Frontal cortex (tissue), 4 donors: ENCODE data around the gene LRRC17. TPM values are rescaled to one million over a fixed set of nuclear protein-coding genes. Genes with fewer than 3 reads are reported as not detected.

ENCODE experiments used
- DNase-seq, 2 donors: peaks; one replicate each; pipeline ENCODE4 v3.0.0; 2012; ENCODE audit warnings: low spot score in 2 of 2
- FAIRE-seq: peaks from 2 replicates; lab custom pipeline; 2012; peaks lifted over from hg19 to GRCh38; lab: Jason Lieb, UNC
- total RNA-seq: library from RNA; depleted of rRNA; stranded (reverse); fragments of >200 nt; gene quantifications from one replicate; pipeline ENCODE4 v1.2.3, GENCODE V29; 2014
- donor health status: control.
- donor health status: control.
- donor health status: control.

LRRC17 gene
- total RNA-seq, 1 donor from 2014 or later: 15.5 TPM

DNA sequence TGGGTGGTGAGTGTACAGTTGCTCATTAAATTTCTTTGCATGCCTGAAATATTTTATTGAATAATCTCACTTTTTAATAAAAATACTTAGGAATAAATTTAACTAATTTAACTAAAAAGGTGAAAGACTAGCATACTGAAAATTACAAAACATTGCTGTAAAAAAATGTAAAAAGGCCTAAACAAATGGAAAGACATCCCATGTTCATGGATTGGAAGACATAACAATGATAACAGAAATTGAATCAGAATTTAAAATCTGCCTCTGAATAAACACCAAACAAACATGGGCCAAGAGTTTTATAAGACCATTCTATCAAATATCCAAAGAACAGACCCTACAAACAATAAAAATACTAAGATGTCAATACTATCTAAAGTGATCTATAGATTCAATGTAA lies 66.9 kb downstream of the LRRC17 start:
- FAIRE-seq (no peak), DNase-seq (no peak)

DNA sequence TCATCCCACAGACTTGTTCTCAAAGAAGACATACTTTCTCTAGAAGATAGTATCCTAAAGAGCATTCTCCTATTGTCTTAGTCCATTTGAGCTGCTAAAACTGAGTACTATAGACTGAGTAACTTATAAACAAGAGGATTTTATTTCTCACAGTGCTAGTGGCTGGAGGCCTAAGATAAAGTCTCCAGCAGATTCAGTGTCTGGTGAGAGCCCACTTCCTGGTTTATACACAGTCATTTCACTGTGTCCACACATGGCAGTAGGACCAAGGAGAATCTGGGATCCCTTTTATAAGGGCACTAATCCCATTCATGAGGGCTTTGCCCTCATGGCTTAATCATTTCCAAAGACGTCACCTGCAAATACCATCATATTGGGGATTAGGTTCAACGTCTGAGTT lies 68.7 kb downstream of the LRRC17 start:
- DNase-seq (no peak), FAIRE-seq (no peak)

GRCh38 chr7:102982235-102982634 lies 69.4 kb downstream of the LRRC17 start:
- DNase-seq: no peak
- FAIRE-seq: no peak

DNA sequence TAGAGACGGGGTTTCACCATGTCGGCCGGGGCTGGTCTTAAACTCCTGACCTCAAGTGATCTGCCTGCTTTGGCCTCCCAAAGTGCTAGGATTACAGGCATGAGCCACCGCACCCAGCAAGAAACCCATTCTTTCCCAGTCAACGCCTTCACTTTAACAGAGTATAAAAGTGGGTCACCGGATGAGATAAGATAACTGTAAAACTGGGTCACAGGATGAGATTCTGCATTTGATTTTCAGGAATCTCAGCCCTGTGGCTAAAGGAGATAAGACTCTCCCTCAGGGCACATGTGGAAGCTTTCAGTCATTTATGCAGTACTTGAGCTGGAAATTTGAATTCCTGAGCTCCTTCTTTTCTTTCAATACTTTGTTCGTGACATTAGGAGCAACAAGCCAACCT lies 70.8 kb downstream of the LRRC17 start:
- no peak for FAIRE-seq
- DNase-seq: no peak

- no peak for FAIRE-seq
- DNase-seq: no peak
Observed at GRCh38 chr7:102985176-102985783, 72.5 kb downstream of the LRRC17 start.

DNA sequence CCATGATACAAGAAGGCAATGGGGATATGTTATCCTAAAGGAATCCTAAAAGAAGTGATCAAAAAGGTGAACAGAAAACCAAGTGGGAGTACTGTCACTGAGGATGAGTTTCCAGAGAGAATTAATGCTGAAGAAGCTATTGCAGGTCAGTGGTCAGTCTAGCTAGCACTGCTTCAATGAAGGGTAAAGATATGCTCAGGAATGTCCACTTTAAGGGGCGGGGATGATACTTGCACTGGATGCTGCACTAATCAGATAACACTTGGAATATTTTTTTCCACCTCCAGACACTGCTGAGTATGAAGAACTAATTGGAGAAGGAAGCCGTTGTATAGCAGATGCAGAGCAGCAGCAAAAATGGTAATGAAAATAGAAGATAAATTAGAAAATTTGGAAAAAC lies 75.3 kb downstream of the LRRC17 start:
- FAIRE-seq: no peak

GRCh38 chr7:102988631-102989560 lies 76.1 kb downstream of the LRRC17 start:
- no peak for DNase-seq
- no peak for FAIRE-seq

More for the DNA sequence above, 75.3 kb downstream of the LRRC17 start:
- no peak for DNase-seq

- DNase-seq (no peak), FAIRE-seq (no peak)
Observed at GRCh38 chr7:102990642-102991041, 77.8 kb downstream of the LRRC17 start.

- no peak for FAIRE-seq
- no peak for DNase-seq
Observed at GRCh38 chr7:102991077-102991539, 78.3 kb downstream of the LRRC17 start.

DNA sequence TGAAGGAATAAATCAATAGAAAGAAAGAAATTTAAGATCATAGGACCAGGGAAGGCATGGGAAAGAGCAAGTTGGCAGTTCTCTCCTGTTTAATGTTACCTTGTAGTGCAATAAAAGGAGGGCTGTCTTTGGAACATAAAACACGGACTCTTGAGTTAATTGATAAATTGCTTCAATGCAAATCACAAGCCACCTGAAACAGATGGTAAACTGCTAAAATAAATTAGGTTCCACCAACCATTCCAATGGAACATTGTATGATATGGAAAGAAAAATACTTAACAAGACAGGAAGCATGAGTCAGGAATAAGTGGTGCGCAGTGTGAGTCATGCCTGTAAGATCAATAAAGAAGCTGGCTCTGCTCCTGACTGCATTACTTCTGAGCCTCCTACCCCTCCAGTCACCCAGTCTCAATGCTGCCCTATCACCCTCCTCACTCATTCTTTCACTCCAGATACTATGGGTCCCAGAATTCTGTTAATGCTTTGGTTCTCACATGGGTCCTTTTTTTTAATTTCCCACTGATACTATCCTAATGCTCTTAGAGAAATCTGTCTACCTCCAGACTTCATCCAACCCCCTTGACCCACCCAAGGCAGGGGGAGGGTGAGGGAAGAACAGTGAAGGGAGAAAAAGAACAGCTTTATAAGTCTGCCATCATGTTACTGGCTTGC lies 78.9 kb downstream of the LRRC17 start:
- DNase-seq (no peak), FAIRE-seq (no peak)

DNA sequence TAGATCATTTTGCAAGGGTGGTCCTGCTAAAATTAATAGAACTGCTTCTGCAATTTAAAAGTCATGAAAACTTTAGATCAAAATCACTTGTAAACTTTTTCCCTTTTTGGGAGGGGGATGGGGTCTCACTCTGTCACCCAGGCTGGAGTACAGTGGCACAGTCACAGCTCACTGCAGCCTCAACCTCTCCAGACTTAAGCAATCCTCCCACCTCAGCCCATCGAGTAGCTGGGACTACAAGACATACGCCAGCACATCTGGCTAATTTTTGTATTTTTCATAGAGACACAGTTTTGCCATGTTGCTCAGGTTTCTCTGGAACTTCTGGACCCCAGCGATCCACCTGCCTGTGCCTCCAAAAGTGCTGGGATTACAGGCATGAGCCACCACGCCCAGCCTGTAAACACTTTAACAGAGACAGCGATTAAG lies 79.7 kb downstream of the LRRC17 start:
- no peak for DNase-seq

GRCh38 chr7:102992938-102993717 lies 80.3 kb downstream of the LRRC17 start:
- FAIRE-seq (no peak), DNase-seq (no peak)

More for the DNA sequence above, 79.7 kb downstream of the LRRC17 start:
- no peak for FAIRE-seq

GRCh38 chr7:102993718-102994029 lies 80.9 kb downstream of the LRRC17 start:
- no peak for FAIRE-seq
- DNase-seq: no peak

DNA sequence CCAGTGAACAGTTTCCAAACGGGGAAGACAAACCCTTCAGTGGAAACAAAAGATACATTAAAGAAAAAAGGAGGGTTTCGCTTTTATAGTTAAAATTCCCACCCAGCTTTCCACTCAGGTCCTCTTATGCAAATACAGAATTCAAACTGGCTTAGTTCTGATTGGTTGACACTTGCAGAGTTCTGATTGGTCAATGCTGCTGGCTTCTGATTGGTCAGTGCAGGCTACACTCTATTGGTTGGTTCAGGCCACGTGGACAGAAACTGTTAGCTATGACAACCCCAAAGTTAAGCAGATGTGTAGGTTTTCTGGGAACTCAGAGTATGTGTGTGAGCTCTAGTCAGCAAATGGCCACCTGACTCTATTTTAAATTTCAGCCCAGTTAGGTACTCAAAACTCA lies 81.8 kb downstream of the LRRC17 start:
- FAIRE-seq (no peak), DNase-seq (no peak)

Other genes starting within 250 kb of the LRRC17 start
- 1.2 TPM for gene POLR2J2, start 241.3 kb upstream of the LRRC17 start, total RNA-seq
- gene FAM185A, start 164.0 kb upstream of the LRRC17 start, total RNA-seq: 18.3 TPM
- 6.5 TPM for gene FBXL13, start 161.8 kb downstream of the LRRC17 start, total RNA-seq
- 42.0 TPM for gene ARMC10, start 162.1 kb downstream of the LRRC17 start, total RNA-seq
- 16.7 TPM for gene NAPEPLD, start 236.1 kb downstream of the LRRC17 start, total RNA-seq